ENCODE measurements around the gene BMPR2.

- TF ChIP-seq CTCF (conservative IDR thresholded peaks at IDR 0.05; ENCODE audit: low read depth, low read length) (no peak), EZH2 (IDR thresholded peaks at IDR 0.05; ENCODE audit: borderline replicate concordance, low read depth, low read length, poor library complexity, severe bottlenecking) (no peak)
Measured at GRCh38 chr2:202378001-202378400, 1.9 kb downstream of the BMPR2 start.
